HCT116 (cell line): ENCODE measurements around the gene FKBP1A. TPM values are rescaled to one million over a fixed set of nuclear protein-coding genes. Genes with fewer than 3 reads are reported as not detected.

Source experiments
- ATAC-seq: fragments of 200-7000 bp; cut with Tn5 transposase; 2 replicates; pipeline ENCODE4 v1.9.1; 2020; ENCODE audit warnings: mild to moderate bottlenecking, moderate library complexity
- BruUV-seq: library from RNA; stranded (reverse); fragments of 400-500 nt; replicated peaks from 2 replicates; lab custom pipeline; 2021; lab: Mats Ljungman, UMichigan
- CTCF ChIA-PET: fragments of 300-600 bp; sonication (Branson Sonifier 250); formaldehyde crosslinking; loops from one replicate; lab custom pipeline; 2021; ENCODE audit warnings: antibody characterized with exemption; lab: Charles Lee
- POLR2A ChIA-PET: fragments of 300-600, 350-600 bp; sonication (Branson Sonifier 250); formaldehyde crosslinking; loops from one replicate; lab custom pipeline; 2021; ENCODE audit warnings: antibody characterized with exemption; lab: Charles Lee
- RAD21 ChIA-PET, 2 experiments: fragments of 300-600 bp; sonication (Branson Sonifier 250); formaldehyde crosslinking; loops; one replicate each; lab custom pipeline; 2023; ENCODE audit warnings: low total read pairs in 2 of 2; ENCODE audit not compliant: uncharacterized antibody in 2 of 2, unreplicated experiment in 2 of 2, low non-redundant PET in 1 of 2; lab: Charles Lee
- DNase-seq: peaks from one replicate; pipeline ENCODE4 v3.0.0-alpha.2; 2010; ENCODE audit warnings: low read depth, low spot score
- H2AFZ ChIP-seq: fragments of 200-600 bp; shearing (Covaris generic), sonication (generic); 2 replicates; pipeline ENCODE4 v1.6.1; 2017; ENCODE audit warnings: low read depth, mixed run types, mixed read lengths, antibody characterized with exemption, low read length; ENCODE audit not compliant: poor library complexity, severe bottlenecking
- H3K27ac ChIP-seq: 2 replicates; pipeline ENCODE4 v1.5.1; 2012; ENCODE audit warnings: low read depth, low read length
- H3K27me3 ChIP-seq: fragments of 200-600 bp; sonication (generic); 2 replicates; pipeline ENCODE4 v1.6.1; 2016; ENCODE audit warnings: mixed run types, low read length, mixed read lengths; ENCODE audit not compliant: insufficient read depth
- H3K36me3 ChIP-seq, 2 experiments: fragments of 200-500 bp in 1 of 2; fragments of 200-600 bp in 1 of 2; sonication (Bioruptor generic) in 1 of 2; sonication (generic) in 1 of 2; 2 replicates each; pipeline versions ENCODE4 v1.5.1 to v1.6.1; 2014 to 2016; ENCODE audit warnings: low read length in 2 of 2, inconsistent platforms in 1 of 2, mixed read lengths in 1 of 2, mixed run types in 1 of 2; ENCODE audit not compliant: insufficient read depth in 2 of 2, control insufficient read depth in 1 of 2
- H3K4me1 ChIP-seq, 2 experiments: fragments of 200-600 bp in 1 of 2; sonication (generic) in 1 of 2; 2 replicates each; pipeline versions ENCODE4 v1.5.1 to v1.6.1; 2012 to 2017; ENCODE audit warnings: low read length in 2 of 2, inconsistent platforms in 1 of 2, mild to moderate bottlenecking in 1 of 2, mixed read lengths in 1 of 2, mixed run types in 1 of 2, moderate library complexity in 1 of 2; ENCODE audit not compliant: insufficient read depth in 2 of 2, control insufficient read depth in 1 of 2
- H3K4me2 ChIP-seq: fragments of 200-600 bp; sonication (generic); 2 replicates; pipeline ENCODE4 v1.6.1; 2017; ENCODE audit warnings: mixed run types, low read length, mixed read lengths
- H3K4me3 ChIP-seq, 2 experiments: fragments of 200-600 bp in 1 of 2; sonication (generic) in 1 of 2; replicated peaks in 1 of 2; 2 replicates each; pipeline ENCODE4 v1.5.1; 2011 to 2016; ENCODE audit warnings: low read length in 2 of 2, control low read depth in 1 of 2, low read depth in 1 of 2, mild to moderate bottlenecking in 1 of 2, mixed read lengths in 1 of 2, mixed run types in 1 of 2
- H3K79me2 ChIP-seq: fragments of 200-600 bp; sonication (generic); 2 replicates; pipeline ENCODE4 v1.6.1; 2017; ENCODE audit warnings: mild to moderate bottlenecking, mixed run types, low read length, moderate library complexity, mixed read lengths; ENCODE audit not compliant: insufficient read depth
- H3K9ac ChIP-seq: fragments of 200-600 bp; sonication (generic); 2 replicates; pipeline ENCODE4 v1.6.1; 2016; ENCODE audit warnings: low read length, mixed read lengths
- H3K9me2 ChIP-seq: fragments of 200-600 bp; sonication (generic), shearing (Covaris generic); 2 replicates; pipeline ENCODE4 v1.6.1; 2017; ENCODE audit warnings: mixed run types, mild to moderate bottlenecking, moderate library complexity; ENCODE audit not compliant: insufficient read depth
- H3K9me3 ChIP-seq, 2 experiments: fragments of 200-500 bp in 1 of 2; fragments of 200-600 bp in 1 of 2; sonication (Bioruptor generic) in 1 of 2; sonication (generic) in 1 of 2; 2 replicates each; pipeline ENCODE4 v1.6.1; 2014 to 2017; ENCODE audit warnings: low read length in 2 of 2, mixed read lengths in 2 of 2, inconsistent platforms in 1 of 2, low read depth in 1 of 2, mild to moderate bottlenecking in 1 of 2, mixed run types in 1 of 2, moderate library complexity in 1 of 2; ENCODE audit not compliant: control insufficient read depth in 1 of 2, insufficient read depth in 1 of 2
- H4K20me1 ChIP-seq: fragments of 200-600 bp; sonication (generic), shearing (Covaris generic); 2 replicates; pipeline ENCODE4 v1.6.1; 2017; ENCODE audit warnings: mixed run types, mild to moderate bottlenecking, moderate library complexity; ENCODE audit not compliant: insufficient read depth
- ATF3 ChIP-seq: IDR thresholded peaks from 2 replicates; pipeline ENCODE4 v1.6.1; 2012
- CBX3 ChIP-seq: IDR thresholded peaks from 2 replicates; pipeline ENCODE4 v1.6.1; 2012; ENCODE audit warnings: low read depth
- CEBPB ChIP-seq: IDR thresholded peaks from 2 replicates; pipeline ENCODE4 v1.6.1; 2012; ENCODE audit warnings: low read depth
- ELF1 ChIP-seq: IDR thresholded peaks from 2 replicates; pipeline ENCODE4 v1.6.1; 2012; ENCODE audit warnings: low read depth, borderline replicate concordance
- EZH2 ChIP-seq: fragments of 200-600 bp; sonication (generic); IDR thresholded peaks from 2 replicates; pipeline ENCODE4 v1.6.1; 2017; ENCODE audit warnings: antibody characterized with exemption, mixed run types
- EZH2phosphoT487 ChIP-seq: fragments of 200-600 bp; IDR thresholded peaks from 2 replicates; pipeline ENCODE4 v1.6.1; 2018; ENCODE audit warnings: antibody characterized with exemption, borderline replicate concordance
- JUND ChIP-seq: IDR thresholded peaks from 2 replicates; pipeline ENCODE4 v1.6.1; 2012
- MAX ChIP-seq: IDR thresholded peaks from 2 replicates; pipeline ENCODE4 v1.6.1; 2012
- POLR2AphosphoS5 ChIP-seq: IDR thresholded peaks from 2 replicates; pipeline ENCODE4 v1.6.1; 2011; ENCODE audit warnings: mild to moderate bottlenecking, low read depth, low read length, moderate library complexity
- RAD21 ChIP-seq: IDR thresholded peaks from 2 replicates; pipeline ENCODE4 v1.6.1; 2012; ENCODE audit warnings: low read depth, mild to moderate bottlenecking
- SIN3A ChIP-seq: IDR thresholded peaks from 2 replicates; pipeline ENCODE4 v1.6.1; 2012; ENCODE audit warnings: low read depth
- SP1 ChIP-seq: IDR thresholded peaks from 2 replicates; pipeline ENCODE4 v1.6.1; 2012; ENCODE audit warnings: low read depth
- TCF7L2 ChIP-seq: IDR thresholded peaks from 2 replicates; pipeline ENCODE4 v1.7.0; 2011; ENCODE audit warnings: borderline replicate concordance, inconsistent platforms; ENCODE audit not compliant: insufficient read depth, insufficient read length; ENCODE audit errors: extremely low read depth
- ZNF274 ChIP-seq: fragments of 200-500 bp; sonication (Bioruptor generic); IDR thresholded peaks from 2 replicates; pipeline ENCODE4 v1.6.1; 2014; ENCODE audit warnings: mild to moderate bottlenecking, low read depth, low read length, inconsistent platforms
- intact Hi-C: fragments of 100-400 bp; cut with micrococcal nuclease; formaldehyde crosslinking; loops from 2 replicates; pipeline ENCODE4 v1.10.0; 2022
- total RNA-seq: library from RNA; stranded (reverse); gene quantifications from one replicate; pipeline ENCODE4 v1.2.1, GENCODE V29; 2021; ENCODE audit not compliant: unreplicated experiment

The FKBP1A gene
- total RNA-seq, 1 experiment from 2014 or later: 259 TPM

GRCh38 chr20:1319462-1319861 is 73.4 kb downstream of the FKBP1A start:
- Histone ChIP-seq H3K27me3 (no peaks in the 10 kb centered on the region), H3K79me2 (no peaks in the 10 kb centered on the region), H2AFZ (no peak overlapping the region), H4K20me1 (no peaks in the 10 kb centered on the region), H3K27ac (no peak overlapping the region), H3K9ac (no peak overlapping the region), H3K4me2 (no peak overlapping the region), H3K9me3 (no peaks in the 10 kb centered on the region), H3K9me2 (no peaks in the 10 kb centered on the region), H3K4me3 (no peak overlapping the region), H3K36me3 (no peaks in the 10 kb centered on the region), H3K4me1 (peaks cover 2 to 8% of the 10 kb centered on the region in 2 experiments; a peak in 3 of 4 replicates)
- intact Hi-C loops: no loop called here
- no peak for TF ChIP-seq ATF3
- BruUV-seq: no TSS peak
- ChIA-PET CTCF (no interaction called here), RAD21 (no interaction called here), POLR2A (no interaction called here)
- ATAC-seq (no peak), DNase-seq (no peak)

GRCh38 chr20:1319051-1319450 is 73.8 kb downstream of the FKBP1A start:
- Histone ChIP-seq H3K27me3 (no peaks in the 10 kb centered on the region), H3K27ac (no peak overlapping the region), H4K20me1 (no peaks in the 10 kb centered on the region), H3K4me3 (no peak overlapping the region), H3K79me2 (no peaks in the 10 kb centered on the region), H2AFZ (no peak overlapping the region), H3K9me3 (no peaks in the 10 kb centered on the region), H3K36me3 (no peaks in the 10 kb centered on the region), H3K4me1 (peaks cover under 1 to 5% of the 10 kb centered on the region in 2 experiments; a peak in 2 of 4 replicates), H3K4me2 (no peak overlapping the region), H3K9me2 (no peaks in the 10 kb centered on the region), H3K9ac (no peak overlapping the region)
- ATAC-seq (no peak), DNase-seq (no peak)
- ChIA-PET CTCF (no interaction called here), RAD21 (no interaction called here), POLR2A (no interaction called here)
- intact Hi-C loops: no loop called here
- no peak for TF ChIP-seq CBX3
- no peak for TF ChIP-seq SP1
- TF ChIP-seq POLR2AphosphoS5: no peak
- TF ChIP-seq ELF1: no peak
- no peak for TF ChIP-seq EZH2phosphoT487
- TF ChIP-seq TCF7L2: no peak
- no peak for TF ChIP-seq MAX
- TF ChIP-seq SIN3A: no peak
- no peak for TF ChIP-seq ZNF274
- TF ChIP-seq JUND: no peak
- TF ChIP-seq ATF3: no peak
- TF ChIP-seq CEBPB: no peak
- TF ChIP-seq RAD21: no peak
- no peak for TF ChIP-seq EZH2
- no TSS peak for BruUV-seq

Other genes starting within 250 kb of the FKBP1A start
- 25.7 TPM for gene TMEM74B, start 208.1 kb downstream of the FKBP1A start, total RNA-seq
- not detected for gene C20orf202, start 189.6 kb downstream of the FKBP1A start, total RNA-seq
- gene RAD21L1, start 167.0 kb downstream of the FKBP1A start, total RNA-seq: 0.17 TPM
- 3.2 TPM for gene SNPH, start 126.8 kb downstream of the FKBP1A start, total RNA-seq
- gene SDCBP2, start 63.9 kb downstream of the FKBP1A start, total RNA-seq: 3.4 TPM
- gene NSFL1C, start 73.8 kb upstream of the FKBP1A start, total RNA-seq: 93.4 TPM
- not detected for gene SIRPB2, start 98.4 kb upstream of the FKBP1A start, total RNA-seq
- not detected for gene SIRPD, start 164.7 kb upstream of the FKBP1A start, total RNA-seq
- 1.9 TPM for gene SIRPB1, start 227.0 kb upstream of the FKBP1A start, total RNA-seq